GM18951 (cell line): Measurements from ENCODE around the gene P4HA3.

ENCODE experiments used
- POLR2A ChIP-seq: IDR thresholded peaks from 4 replicates; pipeline ENCODE4 v1.6.1; 2011; ENCODE audit warnings: mild to moderate bottlenecking; ENCODE audit not compliant: insufficient read length, insufficient read depth; ENCODE audit errors: extremely low read depth
- in situ Hi-C: fragments of 300-500 bp; cut with MboI; formaldehyde crosslinking; loops from one replicate; pipeline ENCODE4 v1.12.0; 2022; ENCODE audit warnings: low sequenced_read_pairs, mixed read lengths, inconsistent platforms; ENCODE audit not compliant: unreplicated experiment

The P4HA3 gene

DNA sequence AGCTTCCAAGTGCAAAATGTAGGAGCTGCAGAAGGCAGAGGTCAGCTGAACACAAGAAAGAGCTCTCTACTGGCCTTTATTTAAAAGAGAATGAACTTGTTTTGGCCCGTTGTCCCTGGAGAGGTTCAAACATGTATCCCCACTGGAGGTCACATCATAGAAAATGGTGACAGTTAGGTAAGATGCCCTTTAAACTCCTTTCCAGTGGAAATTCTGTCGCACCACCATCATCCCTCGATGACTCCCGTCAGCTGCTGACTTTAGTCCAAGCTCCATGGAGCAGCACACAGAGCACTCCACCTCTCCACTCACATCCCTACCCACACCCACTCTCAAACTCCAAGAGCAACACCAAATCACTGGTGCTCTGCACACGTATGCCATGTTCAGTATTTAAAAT, 15.2 kb upstream of the P4HA3 start:
- no peak for TF ChIP-seq POLR2A
- in situ Hi-C loops: no loop called here

DNA sequence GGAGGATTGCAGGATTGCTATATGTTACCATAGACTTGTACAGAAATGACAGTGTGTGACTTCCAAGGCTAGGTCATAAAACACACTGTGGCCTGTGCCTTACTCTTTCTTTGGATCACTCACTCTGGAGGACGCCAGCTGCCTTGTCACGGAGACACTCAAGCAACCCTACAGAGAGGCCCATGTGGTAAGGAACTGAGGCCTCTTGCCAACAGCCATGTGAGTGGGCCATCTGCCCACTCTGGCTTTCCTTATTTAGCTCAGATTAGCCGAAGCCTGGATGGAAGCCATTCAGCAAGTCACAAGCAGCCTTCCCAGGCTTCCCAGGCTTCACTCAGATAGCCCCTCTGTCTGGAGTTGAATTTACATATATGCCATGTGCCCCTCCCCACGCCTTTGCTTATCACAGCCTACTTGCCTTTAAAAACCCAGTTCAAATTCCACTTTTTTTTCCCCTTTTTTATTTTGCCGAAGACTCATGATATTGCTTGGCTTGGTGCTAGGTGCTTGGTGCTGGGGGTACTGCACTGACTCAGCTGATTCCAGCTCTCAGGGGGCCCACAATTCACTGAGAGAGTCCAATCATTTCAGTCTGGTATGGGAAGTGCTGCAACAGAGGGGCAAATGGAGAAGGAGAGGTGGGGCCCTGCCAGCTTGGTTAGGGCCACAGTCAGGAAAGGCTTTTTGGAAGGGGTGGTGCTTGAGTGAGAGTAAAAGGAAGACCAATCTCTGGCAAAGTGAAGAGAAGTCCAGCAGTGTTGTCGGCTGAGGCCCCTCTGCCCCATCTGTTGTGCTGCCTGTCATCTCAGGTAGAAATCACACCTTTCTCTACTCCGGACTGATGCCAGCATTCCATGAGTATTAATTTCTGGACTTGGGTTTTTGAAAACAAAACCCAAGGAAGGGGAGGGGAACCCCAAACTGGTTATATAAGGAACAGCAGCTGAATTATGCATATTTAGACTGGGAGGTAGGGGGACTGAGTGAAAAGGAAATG, 14.5 kb upstream of the P4HA3 start:
- in situ Hi-C loops: no loop called here

DNA sequence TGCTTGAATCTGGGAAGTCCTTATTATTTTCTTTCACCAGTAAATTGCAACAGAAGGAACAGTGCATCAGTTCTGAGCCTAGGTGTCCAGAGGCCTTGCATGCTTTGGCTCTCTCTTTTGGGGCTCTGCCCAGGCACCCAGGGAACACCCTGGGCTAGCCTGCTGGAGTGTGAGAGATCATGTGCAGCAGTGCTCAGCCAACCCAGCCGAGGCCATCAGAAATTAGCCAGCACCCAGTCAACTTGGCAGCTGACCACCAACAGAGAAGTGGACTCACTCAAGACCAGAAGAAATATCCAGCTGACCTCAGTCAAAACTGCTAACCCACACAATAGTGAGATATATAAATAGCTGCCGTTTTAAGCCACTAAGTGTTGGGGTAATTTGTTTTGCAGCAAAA, 11.2 kb upstream of the P4HA3 start:
- in situ Hi-C loops: no loop called here
- no peak for TF ChIP-seq POLR2A

More for the DNA sequence above, 14.5 kb upstream of the P4HA3 start:
- no peak for TF ChIP-seq POLR2A

DNA sequence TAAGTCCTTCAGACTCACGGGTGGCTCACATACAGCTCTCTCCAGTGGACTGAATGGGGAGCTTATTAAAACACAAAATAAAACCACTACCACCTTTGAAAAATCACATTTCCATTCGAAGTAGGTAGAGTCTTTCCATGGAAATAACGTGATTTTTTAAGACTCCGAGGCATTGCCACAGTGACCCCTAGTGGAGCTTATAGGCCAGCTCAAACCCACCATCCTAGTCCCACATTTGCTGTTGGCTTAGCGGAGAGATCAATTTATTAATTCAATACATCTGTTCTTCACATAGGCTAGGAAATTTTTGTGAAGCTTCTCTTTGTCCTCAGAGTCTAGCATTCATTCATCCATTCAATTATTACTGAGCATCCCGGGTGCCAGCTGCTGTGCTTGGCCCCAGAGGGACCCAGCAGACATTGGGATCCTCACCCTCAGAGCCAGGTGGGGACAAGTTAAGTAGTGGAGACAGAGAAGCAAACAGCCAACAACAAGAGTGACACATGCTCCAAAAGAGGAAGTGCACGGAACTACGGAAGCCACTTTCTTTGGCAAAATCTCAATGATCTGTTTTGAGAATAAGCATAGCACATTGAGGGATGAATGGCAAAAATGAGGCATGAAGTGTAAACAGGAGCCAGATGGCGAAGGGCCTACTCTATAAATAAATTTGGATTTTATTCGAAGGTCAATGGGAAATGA, 10.2 kb upstream of the P4HA3 start:
- TF ChIP-seq POLR2A: no peak
- in situ Hi-C loops: no loop called here

DNA sequence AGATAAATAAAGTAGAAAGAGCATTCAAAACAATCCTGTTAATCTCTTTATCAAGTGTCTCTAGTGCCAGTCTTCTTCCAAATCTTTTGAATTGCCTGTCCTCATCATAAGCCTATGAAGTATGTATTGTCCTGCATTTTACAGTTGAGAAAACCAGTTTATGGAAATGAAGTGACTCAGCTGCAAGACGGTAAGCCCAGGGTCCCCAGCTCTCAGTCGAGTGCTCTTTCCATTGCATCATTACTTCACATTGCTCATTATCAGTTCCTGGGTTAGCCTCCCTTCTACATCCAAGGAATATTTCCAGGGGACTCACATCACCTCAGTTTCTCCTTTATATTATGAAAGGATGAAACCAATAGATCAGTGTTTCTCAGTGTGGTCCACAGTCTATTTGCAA, 9.1 kb upstream of the P4HA3 start:
- in situ Hi-C loops: no loop called here
- no peak for TF ChIP-seq POLR2A

DNA sequence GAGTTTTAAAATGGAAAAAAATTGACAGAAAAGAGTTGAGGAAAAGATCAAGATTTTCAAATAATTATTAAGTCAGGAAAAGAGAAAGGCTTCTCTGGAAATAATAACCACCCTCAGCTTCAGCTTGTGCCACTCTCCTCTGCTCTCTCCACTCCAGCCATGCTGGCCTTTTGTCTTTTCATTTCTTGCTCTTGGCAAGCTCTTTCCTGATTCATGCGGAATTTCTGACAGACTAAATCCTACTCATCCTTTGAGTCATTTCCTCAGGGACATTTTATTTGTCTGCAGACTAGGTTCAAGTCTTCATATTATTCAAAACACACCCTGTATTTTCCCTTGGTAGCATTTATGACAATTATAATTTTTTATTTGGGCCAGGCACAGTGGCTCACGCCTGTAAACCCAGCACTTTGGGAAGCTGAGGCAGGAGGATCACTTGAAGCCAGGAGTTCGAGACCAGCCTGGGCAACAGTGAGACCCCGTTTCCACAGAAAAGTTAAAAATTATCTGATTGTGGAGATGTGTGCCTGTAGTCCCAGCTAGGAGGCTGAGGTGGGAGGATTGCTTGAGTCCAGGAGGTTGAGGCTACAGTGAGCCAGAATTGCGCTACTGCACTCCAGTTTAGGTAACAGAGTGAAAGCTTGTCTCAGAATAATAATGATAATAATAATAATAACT, 7.8 kb upstream of the P4HA3 start:
- in situ Hi-C loops: no loop called here
- no peak for TF ChIP-seq POLR2A

DNA sequence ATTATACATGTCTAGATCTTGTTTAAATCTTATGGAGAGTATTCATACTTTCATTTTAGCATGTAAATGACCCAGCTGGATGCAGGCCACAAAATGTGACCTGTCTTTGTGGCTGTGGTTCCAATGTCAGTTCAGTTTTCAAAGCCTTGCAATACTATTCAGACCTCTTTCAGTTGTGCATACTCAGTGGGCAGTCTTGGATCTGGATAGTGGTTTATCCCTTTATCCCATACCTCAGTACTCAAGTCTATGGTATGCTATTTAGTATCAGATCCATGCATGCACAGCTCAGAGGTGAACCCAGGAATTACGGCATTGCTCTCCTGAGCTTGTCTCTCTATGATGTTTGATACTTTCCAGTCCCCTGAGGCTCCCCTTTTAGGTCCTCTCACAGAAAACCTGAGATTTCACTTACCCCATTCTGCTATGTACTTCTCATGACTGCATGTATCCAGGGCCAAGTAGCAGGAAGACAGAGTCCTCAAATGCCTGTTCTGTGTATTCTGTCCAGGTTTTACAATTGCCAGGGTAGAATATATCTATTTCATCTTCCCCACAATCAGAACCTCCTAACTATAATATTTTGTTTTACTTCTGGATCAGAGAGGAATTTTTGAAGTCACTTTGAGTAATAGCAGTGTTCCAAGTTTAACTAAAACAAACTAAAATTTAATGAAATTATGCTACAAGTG, 6.9 kb upstream of the P4HA3 start:
- TF ChIP-seq POLR2A: no peak
- in situ Hi-C loops: no loop called here

DNA sequence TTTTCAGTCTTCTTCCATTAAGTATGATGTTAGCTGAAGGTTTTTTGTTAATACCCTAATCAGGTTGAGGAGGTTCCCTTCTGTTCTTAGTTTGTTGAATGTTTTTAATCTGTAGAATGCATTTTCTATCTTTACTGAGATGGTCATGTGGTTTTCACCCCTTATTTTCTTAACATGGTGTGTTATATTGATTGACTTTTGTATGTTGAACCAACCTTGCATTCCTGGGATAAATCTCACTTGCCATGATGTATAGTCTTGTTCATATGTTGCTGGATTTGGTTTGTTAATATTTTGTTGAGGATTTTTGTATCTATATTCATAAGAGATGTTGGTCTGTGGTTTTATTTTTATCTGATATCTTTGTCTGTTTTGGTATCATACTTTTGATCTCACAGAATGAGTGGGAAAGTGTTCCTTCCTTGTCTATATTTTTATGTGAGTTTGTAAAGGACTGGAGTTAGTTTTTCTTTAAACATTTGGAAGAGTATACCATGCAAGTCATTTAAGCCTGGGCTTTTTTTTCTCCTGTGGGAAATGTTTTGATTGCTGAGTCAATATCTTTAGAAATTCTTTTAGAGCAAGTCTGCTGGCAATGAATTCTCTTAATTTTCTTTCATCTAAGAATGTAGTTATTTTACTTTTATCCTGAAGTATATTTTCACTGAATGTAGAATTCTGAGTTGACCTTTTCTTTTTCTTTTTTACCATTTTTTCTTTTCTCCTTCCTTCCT, 5.5 kb upstream of the P4HA3 start:
- in situ Hi-C loops: no loop called here
- no peak for TF ChIP-seq POLR2A

DNA sequence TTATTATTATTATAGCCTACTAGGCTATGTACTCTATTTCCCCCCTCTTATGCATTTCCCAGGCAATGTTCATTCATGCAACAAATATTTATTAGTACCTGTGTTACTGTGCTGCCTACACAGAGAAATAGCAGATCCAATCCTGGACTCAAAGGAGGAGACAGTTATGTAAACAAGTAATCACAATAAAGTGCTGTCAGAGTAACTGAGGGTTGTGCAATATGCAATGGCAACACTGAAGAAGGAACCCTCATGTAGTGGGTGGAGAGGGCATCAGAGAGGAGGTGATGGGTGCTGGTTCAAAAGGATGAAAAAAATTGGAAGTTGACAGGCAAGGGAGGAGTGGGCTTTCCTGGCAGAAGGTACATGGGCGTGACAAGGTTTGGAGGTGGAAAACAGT, 886 bp upstream of the P4HA3 start:
- in situ Hi-C loops: no loop called here

DNA sequence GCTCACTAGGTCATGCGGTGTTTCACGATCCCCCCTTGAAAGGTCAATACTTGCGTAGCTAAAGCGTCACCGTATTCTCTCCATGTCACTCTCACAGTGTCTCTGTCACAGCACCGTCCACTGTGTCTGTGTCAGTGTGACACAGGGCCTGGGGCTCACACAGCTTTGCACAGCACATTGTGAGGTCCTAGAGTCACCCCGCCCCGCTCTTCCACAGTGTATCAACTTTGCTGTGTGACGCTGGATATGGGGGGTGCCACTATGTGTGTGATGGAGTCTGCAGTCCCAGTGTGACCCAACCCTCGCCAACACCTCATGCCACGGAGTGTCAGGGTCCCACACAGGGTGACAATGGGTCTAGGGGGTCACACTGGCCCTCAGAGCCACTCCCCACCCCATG, 583 bp downstream of the P4HA3 start:
- in situ Hi-C loops: no loop called here
- no peak for TF ChIP-seq POLR2A

More for the DNA sequence above, 886 bp upstream of the P4HA3 start:
- TF ChIP-seq POLR2A: no peak

DNA sequence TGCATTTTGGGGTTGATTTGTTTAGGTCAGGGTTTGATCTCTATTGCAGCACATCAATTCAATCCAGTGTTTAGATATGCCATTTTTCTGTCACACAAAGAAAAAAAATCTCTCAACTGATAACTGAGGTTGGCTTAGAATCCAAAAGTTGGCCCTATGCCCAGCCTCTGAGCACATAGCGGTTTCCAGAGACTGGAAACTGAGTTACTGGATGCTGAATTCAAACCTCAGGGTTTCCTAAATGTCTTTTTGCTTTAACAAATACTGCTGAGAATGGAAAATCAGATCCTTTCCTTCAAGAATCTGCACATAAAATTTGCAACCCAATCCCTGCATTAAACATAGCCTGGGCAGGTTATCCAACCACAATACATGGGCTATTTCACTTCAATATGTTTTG, 4.0 kb downstream of the P4HA3 start:
- in situ Hi-C loops: no loop called here
- TF ChIP-seq POLR2A: no peak

DNA sequence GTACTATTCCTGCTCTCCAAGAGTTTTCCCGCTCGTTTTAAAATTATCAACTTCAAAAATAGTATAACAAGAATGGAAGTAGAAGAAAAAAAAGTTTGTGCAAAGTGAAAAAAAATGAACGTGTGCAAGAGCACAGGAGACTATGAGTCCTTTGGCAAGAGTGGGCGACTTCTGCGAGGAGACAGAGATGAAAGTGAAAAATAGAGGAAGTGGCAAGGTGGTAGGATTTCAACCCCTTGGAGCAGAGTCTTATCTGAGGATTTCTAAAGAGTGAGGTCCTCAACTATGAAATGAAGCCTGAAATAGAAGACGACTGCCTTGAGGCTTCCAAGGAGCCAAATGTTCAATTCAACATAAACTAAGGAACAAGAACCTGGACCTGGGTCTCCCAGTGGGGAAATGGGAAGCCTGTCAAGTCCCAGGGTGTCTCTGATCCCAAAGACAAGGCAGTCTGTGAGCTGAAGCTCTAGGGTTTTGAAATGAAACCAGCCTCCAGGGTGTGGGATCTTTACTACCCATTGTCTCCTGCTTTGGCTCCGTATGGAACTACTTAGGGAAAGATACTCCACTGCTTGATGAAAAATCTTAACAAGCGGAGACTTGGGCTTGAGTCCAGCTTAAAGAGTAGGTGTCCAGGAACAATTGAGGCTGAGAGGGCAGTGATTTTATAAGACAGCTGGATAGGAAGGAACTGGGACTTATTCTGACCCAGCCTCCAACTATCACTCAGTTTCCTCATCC, 4.8 kb downstream of the P4HA3 start:
- in situ Hi-C loops: no loop called here
- TF ChIP-seq POLR2A: no peak

DNA sequence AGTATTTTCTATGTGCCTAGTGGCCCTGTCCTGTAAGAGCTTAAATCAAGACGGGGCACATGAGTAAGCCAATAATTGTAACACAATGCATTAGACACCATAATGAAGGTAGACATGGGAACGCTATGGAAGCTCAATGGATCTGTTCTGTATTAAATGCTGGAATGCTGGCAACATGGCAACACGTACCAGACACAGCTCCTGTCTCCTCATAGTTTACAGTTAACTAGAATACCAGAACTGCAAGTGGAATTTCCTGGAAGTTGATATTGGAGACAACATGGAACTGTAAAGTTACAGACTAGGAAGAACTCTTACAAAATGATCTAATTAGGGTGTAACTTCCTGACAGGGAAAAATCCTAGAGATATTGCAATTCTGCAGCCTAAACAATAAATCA, 12.4 kb downstream of the P4HA3 start:
- TF ChIP-seq POLR2A: no peak
- in situ Hi-C loops: no loop called here
